HT-29 (cell line): ENCODE data around the gene IL16. TPM values are rescaled to one million over a fixed set of nuclear protein-coding genes. Genes with fewer than 3 reads are reported as not detected.

Experiments
- DNase-seq: peaks from one replicate; pipeline ENCODE4 v3.0.0-alpha.2; 2015; ENCODE audit warnings: low spot score
- total RNA-seq: library from RNA; depleted of rRNA; stranded (reverse); fragments of >200 nt; shearing (Covaris generic); gene quantifications from 2 replicates; pipeline ENCODE4 v1.2.3, GENCODE V29; 2014

IL16 gene
- total RNA-seq, 1 experiment from 2014 or later = not detected

DNA sequence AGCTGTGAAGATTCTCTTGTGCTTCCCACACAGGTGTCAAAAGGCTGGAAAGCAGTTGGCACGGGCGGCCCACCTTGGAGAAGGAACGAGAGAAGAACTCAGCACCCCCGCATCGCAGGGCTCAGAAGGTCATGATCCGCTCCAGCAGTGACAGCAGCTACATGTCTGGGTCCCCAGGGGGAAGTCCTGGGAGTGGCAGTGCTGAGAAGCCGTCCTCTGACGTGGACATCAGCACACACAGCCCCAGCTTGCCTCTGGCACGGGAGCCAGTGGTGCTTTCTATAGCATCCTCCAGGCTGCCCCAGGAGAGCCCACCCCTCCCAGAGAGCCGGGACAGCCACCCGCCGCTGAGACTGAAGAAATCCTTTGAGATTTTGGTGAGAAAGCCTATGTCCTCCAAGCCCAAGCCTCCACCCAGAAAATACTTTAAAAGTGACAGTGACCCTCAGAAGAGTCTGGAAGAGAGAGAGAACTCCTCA, 95.9 kb downstream of the IL16 start:
- DNase-seq = no peak

DNA sequence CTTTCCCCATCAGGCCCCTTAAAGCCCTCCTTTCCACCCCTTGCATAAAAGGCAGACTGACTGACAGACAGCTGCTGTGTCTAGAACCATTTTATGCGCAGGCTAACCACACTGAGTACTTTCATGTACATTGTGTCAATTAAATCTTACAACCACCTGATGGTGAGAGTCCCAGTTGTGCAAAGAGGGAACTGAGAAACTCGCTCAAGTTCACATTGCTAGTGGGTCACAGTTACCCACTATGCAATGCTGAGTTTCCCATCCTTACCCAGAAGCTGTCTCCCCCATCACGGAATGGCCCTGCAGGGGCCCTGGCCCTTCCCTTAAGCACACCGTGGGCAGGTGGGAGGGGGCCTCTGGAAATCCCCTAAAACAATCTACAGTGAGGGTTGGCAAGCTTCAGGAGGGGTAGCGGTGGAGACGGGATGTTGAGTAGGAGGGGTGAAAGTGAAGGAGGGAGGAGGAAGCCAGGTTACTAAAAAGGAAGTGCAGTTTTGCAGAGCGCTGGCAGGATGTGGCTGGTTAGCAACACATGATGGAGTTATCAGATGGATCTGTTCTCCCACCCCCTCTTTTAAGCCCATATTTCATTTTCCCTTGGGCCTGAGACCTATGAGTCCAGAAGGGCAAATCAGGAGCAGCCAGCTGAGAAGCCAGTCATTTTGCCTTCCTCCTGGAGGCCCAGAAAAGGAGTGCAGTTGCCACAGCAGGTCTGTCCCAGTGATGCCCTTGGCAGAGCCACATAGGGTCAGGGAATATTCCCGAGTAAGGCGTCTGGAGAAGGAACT, 97.2 kb downstream of the IL16 start:
- DNase-seq = no peak

DNA sequence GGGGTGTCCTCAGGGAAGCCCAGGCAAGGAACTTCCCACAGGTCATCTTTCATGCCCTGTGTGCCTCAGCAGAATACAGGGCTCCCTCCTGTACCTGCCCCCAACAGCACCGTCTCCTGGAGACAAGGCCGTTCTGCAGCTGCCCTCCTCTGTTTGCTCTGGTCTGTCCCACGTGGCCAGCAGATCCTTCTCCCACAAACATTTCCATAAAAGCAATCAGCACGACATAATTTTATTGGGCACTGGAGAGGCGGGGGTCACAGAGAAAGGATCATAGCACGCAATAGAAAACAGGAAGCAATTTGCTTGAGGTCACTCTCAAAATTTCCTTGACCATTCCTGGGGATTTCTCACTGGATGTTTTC, 97.8 kb downstream of the IL16 start:
- peak; percentile 25 for DNase-seq

DNA sequence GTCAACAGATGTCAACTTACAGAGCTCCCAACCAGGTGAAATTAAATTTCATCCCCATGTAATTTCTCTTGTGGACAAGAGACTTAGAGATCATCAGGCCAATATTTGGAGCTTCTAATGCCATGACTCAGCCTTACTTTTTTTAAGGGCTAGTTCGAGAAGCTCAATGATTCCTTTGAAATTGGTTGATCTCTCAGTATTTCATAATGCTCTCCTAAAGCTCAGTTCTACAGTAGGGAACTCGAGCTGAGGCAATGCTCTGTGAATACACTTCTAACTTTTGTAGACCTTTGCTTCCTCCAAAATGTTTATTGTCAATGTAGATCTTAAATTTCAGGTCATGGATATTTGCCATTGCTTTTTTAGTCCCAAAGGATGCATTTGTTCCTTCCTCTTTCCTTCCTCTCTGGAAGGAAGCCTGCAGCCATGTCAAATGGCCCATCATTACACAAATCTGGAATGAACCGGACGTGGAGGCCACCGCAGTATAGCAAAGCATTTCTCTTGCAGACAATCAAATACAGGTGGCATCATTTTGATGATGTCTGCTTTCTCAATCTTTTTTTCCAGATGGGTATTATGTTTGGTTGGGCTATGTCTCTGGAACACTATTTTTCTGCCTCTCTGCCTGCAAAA, 98.9 kb downstream of the IL16 start:
- no peak for DNase-seq

DNA sequence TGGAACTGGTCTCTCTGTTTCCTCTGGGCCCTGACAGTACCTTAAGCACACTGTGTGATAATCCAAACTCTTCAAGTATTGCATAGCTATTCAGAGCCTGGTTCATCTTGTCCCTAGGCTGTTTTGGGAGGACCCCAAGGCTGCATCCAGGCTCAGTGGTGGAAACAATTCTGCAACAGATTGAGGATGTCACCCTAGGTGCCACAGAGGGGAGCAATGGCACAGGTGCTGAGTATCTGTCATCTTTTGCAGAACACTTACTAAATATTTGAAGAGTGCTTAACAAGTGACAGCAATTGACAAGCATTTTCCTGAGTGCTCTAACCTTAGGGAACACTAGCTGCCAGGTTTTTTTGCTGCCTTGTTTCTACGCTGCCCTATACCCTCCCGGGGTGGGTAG, 99.5 kb downstream of the IL16 start:
- DNase-seq = no peak

DNA sequence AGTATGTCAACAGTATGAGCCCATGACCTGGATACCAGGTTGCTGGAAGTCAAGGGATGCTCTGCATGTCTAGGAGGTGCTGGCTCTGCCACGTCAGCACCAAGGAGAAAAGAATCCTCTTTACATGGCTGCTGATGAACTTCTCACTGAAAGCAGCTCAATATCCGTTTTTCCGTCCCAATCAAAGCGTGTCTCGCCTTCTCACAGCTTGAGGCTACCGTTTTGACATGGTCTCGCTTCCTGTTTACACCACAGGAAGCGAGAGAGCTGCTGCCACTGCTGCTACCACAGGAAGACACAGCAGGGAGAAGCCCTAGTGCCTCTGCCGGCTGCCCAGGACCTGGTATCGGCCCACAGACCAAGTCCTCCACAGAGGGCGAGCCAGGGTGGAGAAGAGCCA, 100.0 kb downstream of the IL16 start:
- DNase-seq = no peak

DNA sequence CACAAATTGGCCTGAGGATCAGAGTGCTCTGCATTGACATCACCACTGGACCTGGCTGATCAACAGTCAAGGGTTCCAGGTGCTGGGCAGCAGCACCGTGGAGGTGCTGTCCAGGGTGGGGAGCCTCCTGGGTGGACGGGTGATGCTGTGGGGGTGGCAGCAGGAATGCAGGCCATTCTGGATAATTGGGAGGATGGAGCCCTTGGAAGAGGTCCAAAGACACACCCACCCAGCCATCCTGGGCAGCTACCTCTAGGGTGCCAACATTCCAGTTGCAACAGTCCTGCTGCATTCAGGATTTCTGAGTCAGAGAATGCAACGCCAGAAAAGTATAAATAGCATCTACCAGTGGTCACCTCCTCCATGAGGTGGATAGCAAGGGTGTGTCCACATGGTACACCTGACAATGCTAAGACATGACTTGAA, 100.5 kb downstream of the IL16 start:
- DNase-seq = no peak

DNA sequence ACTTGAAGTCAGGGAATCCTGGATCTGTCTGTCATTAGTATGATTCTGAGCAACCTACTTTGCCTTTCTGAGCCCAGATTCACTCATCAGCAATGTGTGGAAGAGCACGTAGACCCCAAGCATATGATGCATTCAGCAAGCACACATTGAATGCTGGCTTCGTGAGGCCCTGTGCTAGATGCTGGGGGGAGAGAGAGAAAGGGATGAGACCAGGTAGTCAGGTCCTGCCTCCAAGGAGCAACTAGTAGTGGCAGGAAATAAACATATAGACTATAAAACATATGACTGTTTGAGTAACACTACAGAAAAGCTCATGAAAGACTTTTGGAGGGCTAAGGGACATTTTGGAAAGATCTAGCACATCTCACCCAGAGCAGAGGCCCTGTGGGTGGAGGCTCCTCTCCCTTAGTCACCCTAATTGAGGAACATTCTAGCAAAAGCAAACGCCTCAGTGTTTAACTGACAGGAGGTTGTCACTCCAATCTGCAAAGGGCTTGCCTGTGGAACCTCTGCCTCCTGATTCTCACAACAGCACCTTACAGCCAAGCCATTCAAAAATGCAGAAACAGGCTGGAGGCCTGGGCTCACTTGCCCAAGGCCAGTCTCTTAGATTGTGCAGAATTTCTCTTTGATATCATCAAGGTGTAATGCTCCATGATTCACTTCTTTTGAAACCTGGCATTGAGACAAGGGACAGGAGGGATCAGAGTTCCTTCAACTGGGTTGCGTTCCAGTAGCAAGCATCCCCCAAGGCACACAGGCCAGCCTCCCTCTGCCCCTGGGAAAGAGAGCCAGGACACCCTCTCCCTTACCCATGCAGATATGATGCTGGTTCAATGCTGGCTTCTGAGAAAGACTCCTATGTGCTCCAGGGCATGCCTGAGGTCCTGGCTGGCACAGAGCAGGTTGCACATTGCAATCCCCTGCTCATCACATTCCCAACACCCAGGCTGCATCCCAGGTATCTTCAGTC, 101.2 kb downstream of the IL16 start:
- no peak for DNase-seq

DNA sequence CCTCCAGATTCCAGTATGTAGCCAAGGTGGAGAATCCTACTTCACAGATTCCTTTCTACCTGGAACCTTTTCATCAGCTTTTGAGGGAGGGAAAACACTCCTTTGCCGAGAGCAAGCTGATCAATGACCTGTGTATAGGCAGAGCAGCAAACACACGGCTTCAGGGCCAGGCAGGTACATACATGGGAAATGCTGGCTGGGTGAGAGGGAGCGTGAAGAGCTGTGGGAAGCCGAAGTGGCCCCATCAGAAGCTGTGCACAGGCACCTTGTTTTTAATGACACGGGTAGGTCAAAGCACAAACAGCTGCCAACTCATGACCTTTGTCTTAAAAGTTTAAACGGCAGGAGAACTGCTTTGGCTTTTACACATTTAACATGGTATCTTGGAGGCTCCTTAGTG, 101.9 kb downstream of the IL16 start:
- no peak for DNase-seq

DNA sequence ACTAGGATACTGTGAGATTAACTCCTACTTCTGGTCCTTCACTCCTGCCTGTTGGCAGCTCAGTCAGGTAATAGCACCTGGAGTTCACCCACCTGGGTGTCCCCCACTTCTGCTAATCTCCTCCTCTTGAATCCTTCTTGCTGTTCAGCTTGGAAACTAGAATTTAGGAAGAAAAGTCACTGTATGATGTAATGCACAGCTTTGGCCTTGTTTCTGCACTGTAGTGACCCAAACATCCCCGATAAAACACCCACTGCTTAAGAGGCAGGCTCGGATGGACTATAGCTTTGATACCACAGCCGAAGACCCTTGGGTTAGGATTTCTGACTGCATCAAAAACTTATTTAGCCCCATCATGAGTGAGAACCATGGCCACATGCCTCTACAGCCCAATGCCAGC, 102.5 kb downstream of the IL16 start:
- no peak for DNase-seq

DNA sequence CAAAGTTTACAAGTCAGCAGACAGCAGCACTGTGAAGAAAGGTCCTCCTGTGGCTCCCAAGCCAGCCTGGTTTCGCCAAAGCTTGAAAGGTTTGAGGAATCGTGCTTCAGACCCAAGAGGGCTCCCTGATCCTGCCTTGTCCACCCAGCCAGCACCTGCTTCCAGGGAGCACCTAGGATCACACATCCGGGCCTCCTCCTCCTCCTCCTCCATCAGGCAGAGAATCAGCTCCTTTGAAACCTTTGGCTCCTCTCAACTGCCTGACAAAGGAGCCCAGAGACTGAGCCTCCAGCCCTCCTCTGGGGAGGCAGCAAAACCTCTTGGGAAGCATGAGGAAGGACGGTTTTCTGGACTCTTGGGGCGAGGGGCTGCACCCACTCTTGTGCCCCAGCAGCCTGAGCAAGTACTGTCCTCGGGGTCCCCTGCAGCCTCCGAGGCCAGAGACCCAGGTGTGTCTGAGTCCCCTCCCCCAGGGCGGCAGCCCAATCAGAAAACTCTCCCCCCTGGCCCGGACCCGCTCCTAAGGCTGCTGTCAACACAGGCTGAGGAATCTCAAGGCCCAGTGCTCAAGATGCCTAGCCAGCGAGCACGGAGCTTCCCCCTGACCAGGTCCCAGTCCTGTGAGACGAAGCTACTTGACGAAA, 103.1 kb downstream of the IL16 start:
- no peak for DNase-seq

DNA sequence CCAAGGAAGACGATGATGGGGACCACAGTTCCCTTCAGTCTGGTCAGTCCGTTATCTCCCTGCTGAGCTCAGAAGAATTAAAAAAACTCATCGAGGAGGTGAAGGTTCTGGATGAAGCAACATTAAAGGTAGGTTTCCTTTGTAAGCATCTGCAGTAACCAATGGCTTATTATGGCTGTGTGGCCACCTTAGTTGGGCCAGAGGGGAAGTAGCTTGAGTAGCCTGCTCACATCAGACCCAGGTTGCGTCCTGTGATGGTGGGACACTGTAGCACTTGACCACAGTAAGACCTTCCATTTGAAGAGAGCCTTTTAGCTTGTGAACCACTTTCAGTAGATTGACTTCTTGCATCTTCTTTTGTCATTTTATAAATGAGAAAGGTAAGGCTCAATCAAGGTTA, 104.7 kb downstream of the IL16 start:
- no peak for DNase-seq

DNA sequence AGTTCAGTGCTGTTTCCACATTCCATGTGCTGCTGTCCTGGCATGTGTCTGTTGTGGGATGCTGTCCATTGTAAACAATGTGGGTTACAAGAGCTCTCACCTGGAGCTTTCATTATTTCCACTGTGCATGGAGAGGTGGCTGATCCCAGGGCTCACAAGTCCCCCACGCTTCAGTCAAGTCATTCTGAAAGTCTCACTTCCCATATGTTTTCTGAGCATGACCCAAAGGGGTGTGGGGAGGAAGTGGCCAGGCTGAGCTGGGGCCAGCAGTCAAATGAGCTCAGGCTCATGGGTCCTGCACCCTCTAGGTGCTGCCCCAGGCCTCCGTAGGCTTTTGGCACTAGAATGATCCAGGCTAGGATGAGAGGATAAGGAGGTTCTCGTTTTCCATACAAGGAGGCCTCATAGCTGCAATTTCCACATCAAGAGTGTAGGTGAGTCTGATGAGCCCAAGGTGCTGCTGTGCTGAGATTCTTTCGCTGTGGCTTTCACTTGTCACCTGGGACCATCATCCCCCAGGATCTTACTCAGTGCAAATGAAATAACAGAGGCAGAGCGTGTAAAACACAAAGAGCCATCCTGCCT, 105.2 kb downstream of the IL16 start:
- DNase-seq = no peak

DNA sequence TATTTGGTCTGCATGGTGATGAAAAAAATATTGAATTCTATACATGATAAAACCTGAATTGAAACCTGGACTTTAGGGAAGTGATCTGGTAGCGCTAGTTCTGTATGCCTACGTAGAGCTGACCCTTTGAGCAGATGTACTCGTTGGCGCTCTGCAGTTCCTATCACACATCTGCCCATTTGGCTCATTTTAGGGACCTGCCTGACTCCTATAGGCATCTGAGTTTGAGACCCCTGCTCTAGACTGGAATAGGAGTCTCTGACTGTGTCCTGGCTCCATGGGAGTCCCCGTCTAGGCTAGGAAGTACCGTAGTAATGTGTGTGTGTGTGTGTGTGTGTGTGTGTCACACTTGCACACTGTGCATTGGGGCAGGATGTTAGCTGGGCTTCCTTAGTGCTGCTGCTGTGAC, 106.0 kb downstream of the IL16 start:
- no peak for DNase-seq

DNA sequence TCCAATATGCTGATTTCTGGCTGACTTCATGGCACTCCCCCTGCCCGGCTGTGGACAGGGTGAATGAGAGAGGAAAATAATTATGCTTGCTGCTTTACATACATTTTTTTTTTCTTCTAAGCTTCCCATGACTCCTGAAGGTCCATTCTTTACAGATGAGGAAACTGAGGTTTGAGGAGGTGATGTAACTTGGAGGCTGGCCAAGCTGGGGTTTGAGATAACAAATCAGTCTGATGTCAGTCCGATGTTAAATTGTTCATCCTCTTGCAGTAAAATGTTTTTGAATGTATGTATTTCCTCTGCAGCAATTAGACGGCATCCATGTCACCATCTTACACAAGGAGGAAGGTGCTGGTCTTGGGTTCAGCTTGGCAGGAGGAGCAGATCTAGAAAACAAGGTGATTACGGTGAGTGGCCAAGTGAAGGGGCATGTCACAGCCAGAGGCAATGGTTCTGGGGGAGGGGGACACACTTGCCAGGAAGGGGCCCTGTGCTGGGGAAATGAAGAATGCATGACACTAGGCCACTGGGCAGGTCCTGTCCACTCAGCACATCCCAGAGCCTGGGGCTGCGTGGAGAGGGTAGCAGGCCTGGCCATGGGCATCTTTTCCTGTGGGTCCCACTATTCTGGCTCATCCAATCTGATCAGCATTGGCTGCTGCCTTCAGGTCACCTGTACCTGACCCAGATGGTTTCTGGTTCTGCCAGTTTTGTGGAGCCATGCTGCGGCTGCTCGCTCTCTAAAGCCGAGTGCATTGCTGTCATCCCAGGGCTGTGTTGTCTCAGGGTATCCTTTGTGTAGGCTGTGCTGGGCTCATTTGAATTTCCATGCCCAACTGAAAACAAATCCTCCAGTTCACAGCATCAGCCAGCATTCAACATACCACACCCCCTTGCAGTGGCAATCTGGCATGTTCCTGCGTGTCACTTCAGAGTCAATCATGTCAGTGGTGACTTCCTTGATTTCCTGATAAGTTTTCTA, 106.9 kb downstream of the IL16 start:
- no peak for DNase-seq

DNA sequence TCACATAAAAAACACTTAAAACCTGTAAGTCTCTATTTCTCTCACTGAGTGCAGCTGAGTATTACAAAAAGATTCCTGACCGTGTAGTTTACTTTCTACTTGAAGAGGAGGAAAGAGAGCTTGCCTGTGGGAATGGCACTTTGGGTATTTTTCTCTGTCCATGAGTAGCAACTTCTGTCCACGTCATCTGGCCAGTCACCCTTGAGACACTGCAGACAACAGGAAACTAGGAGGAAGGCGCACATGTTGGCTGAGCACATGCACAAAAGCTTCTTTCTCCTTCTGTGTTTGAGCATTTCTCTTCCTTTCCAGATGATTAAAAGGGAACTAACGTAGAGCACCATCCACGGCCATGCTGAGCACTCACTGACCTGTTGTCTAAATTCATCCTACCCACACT, 107.5 kb downstream of the IL16 start:
- no peak for DNase-seq

DNA sequence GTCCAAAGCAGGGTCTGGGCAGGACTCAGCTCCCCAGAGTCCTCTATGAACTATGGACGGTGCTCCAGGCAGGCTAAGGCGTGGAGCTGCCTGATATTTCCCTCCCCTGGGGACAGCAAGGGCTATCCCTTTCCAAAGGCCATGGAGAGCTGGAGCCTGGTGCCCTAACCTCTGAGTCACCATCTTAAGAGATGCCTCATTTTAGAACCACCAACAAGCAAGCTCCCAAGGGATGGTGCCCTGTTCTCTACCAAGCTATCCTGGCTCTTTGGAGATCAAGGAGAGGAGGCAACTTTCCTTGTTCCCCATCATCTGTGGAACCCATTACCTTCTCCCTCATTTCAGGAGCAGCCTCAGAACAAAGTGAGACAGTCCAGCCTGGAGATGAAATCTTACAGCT, 111.6 kb downstream of the IL16 start:
- no peak for DNase-seq

DNA sequence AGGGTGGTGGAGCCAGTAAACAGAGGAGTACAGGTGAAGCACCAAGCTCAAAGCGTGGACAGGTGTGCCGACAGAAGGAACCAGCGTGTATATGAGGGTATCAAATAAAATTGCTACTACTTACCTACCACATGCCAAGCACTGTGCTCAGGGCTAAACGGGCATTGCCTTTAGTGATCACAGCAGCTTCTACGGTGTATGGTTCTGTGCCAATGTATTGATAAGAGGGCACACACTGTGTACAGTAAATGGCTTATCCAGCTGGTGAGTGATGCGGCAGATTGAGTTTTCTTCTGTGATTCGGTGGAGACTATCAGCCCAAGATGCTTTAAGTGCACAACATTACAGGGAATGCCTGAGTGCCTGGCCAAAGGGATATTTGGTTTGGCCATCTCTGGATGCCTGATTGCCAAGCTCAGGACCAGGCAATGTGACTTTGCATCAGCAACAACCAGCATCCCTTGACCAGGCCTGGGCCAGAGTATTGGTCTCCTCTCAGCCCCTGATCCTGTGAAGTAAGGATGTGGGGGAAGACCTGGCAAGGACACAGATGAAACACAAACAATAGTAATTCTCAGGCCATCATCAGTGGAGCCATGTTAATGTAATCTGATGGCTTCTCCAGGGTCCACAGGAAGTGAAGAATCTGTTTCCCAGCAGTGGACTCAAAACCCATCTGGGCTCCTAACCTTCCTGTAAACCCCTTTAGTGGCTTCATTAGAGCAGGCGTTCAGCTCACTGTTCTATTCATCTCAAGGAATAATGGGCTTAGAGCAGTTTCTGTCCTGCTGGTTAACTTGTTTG, 113.2 kb downstream of the IL16 start:
- no peak for DNase-seq

DNA sequence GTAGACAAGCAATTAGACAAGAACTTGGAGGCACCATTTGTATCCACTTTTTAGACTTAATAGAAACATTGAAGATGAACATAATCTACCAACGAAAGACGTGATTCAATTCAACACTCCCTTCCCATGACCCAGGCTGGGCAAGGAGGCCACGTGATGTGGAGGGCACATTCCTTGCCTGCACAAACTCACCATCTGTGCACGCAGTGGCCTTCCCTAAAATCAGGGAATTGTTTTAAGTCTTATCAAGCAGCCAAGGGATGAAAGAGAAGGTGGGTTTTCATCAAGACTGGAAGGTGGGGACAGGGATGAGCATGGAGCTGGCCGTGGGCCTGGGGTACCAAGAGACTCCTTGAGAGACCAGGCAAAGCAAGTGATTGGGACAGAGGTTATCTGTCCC, 113.8 kb downstream of the IL16 start:
- no peak for DNase-seq
